DND-41 (cell line): Measurements from ENCODE around the gene CDHR3.

Source experiments
- CTCF ChIP-seq: IDR thresholded peaks from 2 replicates; pipeline ENCODE4 v1.5.1; 2012; ENCODE audit warnings: borderline replicate concordance, low read length, moderate library complexity, mild to moderate bottlenecking; ENCODE audit not compliant: poor library complexity, severe bottlenecking; ENCODE audit errors: extremely low read depth
- EZH2 ChIP-seq: IDR thresholded peaks from 3 replicates; pipeline ENCODE4 v1.6.1; 2012; ENCODE audit warnings: borderline replicate concordance, low read depth, mild to moderate bottlenecking, moderate library complexity, low read length, inconsistent platforms; ENCODE audit not compliant: severe bottlenecking

DNA sequence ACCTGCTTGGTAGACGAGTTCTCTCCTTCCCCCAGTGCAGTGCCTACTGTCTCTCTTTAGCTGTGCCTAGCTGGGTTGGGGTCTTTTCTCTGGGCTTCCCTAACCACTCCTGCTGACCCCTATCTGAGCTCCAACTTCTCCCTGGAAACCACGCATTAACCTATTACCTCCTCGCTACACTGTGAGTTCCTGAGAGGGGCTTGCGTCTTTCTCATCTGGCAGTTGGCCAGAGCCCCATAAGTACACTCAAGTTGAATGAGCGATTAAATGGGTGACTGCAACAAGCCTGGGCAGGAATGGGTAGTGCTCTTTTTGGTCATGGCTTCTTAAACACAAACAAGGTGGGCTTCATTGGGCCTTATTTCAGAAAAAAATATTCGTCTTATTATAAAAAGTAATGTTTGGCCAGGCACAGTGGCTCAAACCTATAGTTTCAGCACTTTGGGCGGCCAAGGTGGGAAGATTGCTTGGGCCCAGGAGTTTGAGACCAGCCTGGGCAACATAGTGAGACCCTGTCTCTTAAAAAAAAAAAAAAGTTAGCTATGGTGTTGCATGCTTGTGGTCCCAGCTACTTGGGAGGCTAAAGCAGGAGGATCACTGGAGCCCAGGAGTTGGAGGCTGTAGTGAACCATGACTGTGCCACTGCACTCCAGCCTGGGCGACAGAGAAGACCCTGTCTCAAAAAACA lies 107.6 kb downstream of the CDHR3 start:
- TF ChIP-seq CTCF (no peak), EZH2 (no peak)
